ENCODE data around the gene ADGRA1. TPM values are rescaled to one million over a fixed set of nuclear protein-coding genes. Genes with fewer than 3 reads are reported as not detected.

ADGRA1 gene
- total RNA-seq, 4 donors from 2014 or later = 0.13 TPM; not detected in 3

DNA sequence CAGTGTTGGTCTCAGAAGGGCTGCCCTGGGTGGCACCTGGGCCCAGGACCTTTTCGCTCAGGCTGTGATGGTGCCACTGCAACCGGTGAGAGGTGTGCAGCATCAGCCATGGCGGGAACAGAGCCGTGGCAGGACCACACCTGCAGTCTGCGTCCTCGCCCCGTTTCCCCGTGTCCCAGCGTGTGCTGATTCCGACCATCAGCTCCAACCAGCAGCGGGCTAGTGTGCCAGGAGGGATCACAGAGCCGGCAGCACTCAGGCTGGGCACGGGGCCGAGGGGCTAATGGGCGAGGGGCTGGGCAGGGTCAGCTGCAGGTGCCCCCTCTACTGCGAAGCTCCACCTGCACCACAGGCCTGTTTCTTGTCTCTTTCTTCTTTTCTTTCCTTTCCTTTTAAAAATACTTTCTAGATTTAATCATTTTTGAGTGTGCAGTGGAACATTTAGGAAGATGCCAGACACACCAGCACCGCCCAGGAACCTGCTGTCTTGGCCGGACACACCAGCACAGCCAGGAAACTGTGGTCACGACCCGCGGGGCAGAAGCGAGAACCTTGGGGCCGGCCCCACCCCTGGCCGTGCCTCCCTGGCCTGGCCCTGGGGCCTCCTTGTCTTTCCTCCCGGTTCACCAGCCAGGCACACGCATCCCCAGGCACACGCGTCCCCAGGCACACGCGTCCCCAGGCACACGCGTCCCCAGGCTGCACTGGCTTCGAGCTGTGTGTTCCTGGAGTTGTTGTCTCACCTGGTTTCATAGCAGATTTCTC lies 34.6 kb downstream of the ADGRA1 start:
- 70 to 80% methylated on average over 5 to 11 of the region's 33 CpGs for WGBS, 2 donors (ENCODE audit: low coverage in 1 of 2)
- ATAC-seq = no peak
- no peak overlapping the region for H3K4me3 ChIP-seq
- no peaks in the 10 kb centered on the region for H3K36me3 ChIP-seq
- no peak overlapping the region for H3K27ac ChIP-seq
- TF ChIP-seq POLR2A (IDR thresholded peaks at IDR 0.05) (no peak), POLR2AphosphoS5 (IDR thresholded peaks at IDR 0.05) (no peak), EP300 (IDR thresholded peaks at IDR 0.05) (no peak)
- TF ChIP-seq, protein P1, sequence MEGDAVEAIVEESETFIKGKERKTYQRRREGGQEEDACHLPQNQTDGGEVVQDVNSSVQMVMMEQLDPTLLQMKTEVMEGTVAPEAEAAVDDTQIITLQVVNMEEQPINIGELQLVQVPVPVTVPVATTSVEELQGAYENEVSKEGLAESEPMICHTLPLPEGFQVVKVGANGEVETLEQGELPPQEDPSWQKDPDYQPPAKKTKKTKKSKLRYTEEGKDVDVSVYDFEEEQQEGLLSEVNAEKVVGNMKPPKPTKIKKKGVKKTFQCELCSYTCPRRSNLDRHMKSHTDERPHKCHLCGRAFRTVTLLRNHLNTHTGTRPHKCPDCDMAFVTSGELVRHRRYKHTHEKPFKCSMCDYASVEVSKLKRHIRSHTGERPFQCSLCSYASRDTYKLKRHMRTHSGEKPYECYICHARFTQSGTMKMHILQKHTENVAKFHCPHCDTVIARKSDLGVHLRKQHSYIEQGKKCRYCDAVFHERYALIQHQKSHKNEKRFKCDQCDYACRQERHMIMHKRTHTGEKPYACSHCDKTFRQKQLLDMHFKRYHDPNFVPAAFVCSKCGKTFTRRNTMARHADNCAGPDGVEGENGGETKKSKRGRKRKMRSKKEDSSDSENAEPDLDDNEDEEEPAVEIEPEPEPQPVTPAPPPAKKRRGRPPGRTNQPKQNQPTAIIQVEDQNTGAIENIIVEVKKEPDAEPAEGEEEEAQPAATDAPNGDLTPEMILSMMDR (IDR thresholded peaks at IDR 0.05) = no peak
- peaks cover 0 to 25% (median 0%) of the 10 kb centered on the region in 3 donors for H3K9me3 ChIP-seq
- H3K27me3 ChIP-seq = peaks cover 58% of the 10 kb centered on the region
- H3K4me1 ChIP-seq = no peaks in the 10 kb centered on the region

DNA sequence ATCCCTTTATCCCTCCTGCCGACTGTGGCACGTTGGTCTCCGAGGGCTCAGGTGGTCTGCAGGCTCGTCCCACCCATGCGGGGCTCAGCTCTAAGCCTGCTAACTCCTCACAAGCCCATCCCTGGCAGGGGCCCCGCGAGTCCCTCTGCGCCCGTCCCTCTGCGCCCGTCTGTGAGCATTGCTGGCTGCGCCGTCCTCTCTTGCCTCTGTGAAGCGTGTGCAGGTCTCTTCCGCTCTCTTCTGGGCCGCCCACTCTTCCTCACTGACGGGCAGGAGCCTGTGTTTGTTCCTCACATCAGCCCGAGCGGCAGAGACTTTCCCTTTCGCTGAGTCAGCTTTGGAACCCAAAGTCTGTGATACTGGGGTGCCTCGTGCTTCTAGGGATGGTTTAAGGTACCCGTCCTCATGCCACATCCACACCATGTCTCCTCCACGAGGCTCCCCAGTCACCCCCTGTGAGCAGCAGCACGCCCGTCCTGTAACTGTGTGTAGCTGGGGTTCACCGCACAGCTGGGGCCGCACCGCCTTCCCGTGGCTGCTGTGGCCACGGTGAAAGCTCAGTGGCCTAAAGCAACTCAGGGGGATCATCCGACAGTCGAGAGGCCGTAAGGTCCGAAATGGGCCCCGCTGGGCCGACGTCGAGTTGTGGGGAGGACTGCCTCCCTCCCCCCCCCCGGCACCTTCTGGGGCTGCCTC lies 35.5 kb downstream of the ADGRA1 start:
- Histone ChIP-seq H3K36me3 (no peaks in the 10 kb centered on the region), H3K27me3 (peaks cover 55% of the 10 kb centered on the region), H3K4me1 (no peaks in the 10 kb centered on the region), H3K27ac (no peak overlapping the region), H3K4me3 (no peak overlapping the region), H3K9me3 (peaks cover 0 to 23% (median 0%) of the 10 kb centered on the region in 3 donors)
- no peak for TF ChIP-seq POLR2A (IDR thresholded peaks at IDR 0.05)
- TF ChIP-seq, protein P1 (IDR thresholded peaks at IDR 0.05) = no peak
- TF ChIP-seq POLR2AphosphoS5 (IDR thresholded peaks at IDR 0.05) = no peak
- TF ChIP-seq EP300 (IDR thresholded peaks at IDR 0.05) = no peak
- 73 to 89% methylated on average over 15 to 21 of the region's 39 CpGs for WGBS, 2 donors (ENCODE audit: low coverage in 1 of 2)
- no peak for ATAC-seq

DNA sequence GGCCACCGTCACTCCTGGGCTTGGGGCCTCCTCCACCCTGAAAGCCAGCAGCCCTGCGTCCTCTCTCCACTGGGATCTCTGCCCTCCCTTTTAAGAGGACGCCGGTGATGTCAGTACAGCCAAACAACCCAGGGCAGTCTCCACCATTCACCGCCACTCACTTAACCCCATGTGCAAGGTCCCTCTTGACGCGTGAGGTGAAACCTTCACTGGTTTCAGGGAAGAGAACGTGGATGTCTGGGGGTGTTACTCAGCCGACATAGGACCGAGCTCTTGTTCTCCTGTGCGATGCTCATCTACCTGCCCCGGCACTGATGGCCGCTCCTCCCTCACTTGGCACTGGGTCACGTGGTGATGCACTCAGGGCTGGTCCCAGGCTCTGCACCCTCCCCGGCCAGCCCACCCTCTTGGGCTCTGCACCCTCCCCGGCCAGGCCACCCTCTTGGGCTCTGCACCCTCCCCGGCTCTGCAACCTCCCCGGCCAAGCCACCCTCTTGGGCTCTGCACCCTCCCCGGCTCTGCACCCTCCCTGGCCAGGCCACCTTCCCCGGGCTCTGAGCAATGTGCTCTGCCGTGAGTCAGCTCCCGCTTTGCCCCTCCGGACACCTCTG lies 36.1 kb downstream of the ADGRA1 start:
- H3K9me3 ChIP-seq = peaks cover 0 to 18% (median 0%) of the 10 kb centered on the region in 3 donors
- no peak overlapping the region for H3K4me3 ChIP-seq
- no peaks in the 10 kb centered on the region for H3K36me3 ChIP-seq
- H3K4me1 ChIP-seq = no peaks in the 10 kb centered on the region
- no peak for ATAC-seq
- H3K27ac ChIP-seq = no peak overlapping the region
- WGBS, 2 donors (ENCODE audit: low coverage in 1 of 2) = 77 to 88% methylated on average over 6 to 14 of the region's 23 CpGs
- TF ChIP-seq EP300 (IDR thresholded peaks at IDR 0.05) (no peak), POLR2A (IDR thresholded peaks at IDR 0.05) (no peak), POLR2AphosphoS5 (IDR thresholded peaks at IDR 0.05) (no peak)
- TF ChIP-seq, protein P1 (IDR thresholded peaks at IDR 0.05) = no peak
- H3K27me3 ChIP-seq = peaks cover 61% of the 10 kb centered on the region

DNA sequence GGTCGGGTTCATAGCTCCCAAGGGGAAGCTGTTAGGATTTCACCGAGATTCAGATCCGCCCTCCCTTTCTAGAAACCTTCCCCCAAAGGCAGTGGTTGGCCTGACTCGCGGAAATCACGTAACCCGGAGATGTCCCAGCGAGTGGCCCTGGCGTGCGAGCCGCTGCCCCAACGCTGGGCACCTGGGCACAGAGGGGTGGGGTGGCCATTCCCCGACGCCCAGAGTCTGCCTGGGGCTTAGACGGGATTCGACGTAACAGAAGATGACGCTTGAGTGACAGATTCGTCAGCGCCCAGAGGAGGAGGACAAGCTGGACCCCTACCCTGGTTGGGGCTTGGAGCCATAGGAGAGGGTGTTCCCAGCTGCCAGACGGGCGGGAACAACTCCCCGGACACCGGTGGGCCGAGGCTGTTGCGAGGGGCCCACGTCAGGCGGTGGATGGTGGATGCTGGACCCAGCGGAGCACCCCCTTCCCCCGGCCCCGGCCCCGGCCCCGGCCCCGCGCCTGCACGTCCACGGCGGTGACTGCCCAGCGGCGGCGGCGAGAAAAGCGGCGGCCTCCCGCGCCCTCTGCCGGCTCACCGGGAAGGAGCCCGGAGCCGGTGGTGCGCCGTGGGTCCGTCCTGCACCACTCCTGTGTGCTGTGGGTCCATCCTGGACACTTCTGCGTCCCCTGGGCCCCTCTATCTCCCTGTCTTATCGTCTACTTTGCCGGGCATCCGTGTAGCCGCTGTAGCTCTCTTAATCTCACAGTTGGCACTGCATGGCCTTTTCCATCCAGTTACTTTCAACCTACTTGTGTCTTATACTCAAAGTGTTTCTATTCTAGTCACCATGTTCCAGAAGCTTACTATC lies 36.9 kb downstream of the ADGRA1 start:
- TF ChIP-seq, protein P1 (IDR thresholded peaks at IDR 0.05) = peak in 3 of 4 experiments; percentile 12 to 64 (median 58)
- no peak for TF ChIP-seq EP300 (IDR thresholded peaks at IDR 0.05)
- TF ChIP-seq POLR2A (IDR thresholded peaks at IDR 0.05) = no peak
- 33 to 36% methylated on average over 11 of the region's 58 CpGs for WGBS, 2 donors (ENCODE audit: low coverage in 1 of 2)

More for the DNA sequence above, 36.9 kb downstream of the ADGRA1 start:
- Histone ChIP-seq H3K9me3 (peaks cover 0 to 11% (median 0%) of the 10 kb centered on the region in 3 donors), H3K4me1 (no peaks in the 10 kb centered on the region), H3K4me3 (no peak overlapping the region), H3K36me3 (no peaks in the 10 kb centered on the region), H3K27me3 (peaks cover 69% of the 10 kb centered on the region), H3K27ac (no peak overlapping the region)
- ATAC-seq = no peak
